Left lung (tissue), 10 donors: Measurements from ENCODE around the gene MARCHF3. TPM values are rescaled to one million over a fixed set of nuclear protein-coding genes. Genes with fewer than 3 reads are reported as not detected.

ENCODE experiments used
- ATAC-seq: fragments of 200-7000 bp; cut with Tn5 transposase; one replicate; pipeline ENCODE4 v1.9.1; 2020; ENCODE audit warnings: moderate library complexity
- DNase-seq, 4 donors: peaks; one replicate each; pipeline ENCODE4 v3.0.0-alpha.2; 2013 to 2020
- H3K27ac ChIP-seq, 2 donors: fragments of 200-600 bp; sonication (generic) in 1 of 2; one replicate each; pipeline versions ENCODE4 v1.5.0 to v1.8.0; 2020 to 2021
- H3K27me3 ChIP-seq, 2 donors: fragments of 200-600 bp; sonication (generic) in 1 of 2; one replicate each; pipeline versions ENCODE4 v1.5.0 to v1.8.0; 2020 to 2021
- H3K36me3 ChIP-seq, 2 donors: fragments of 200-600 bp; sonication (generic) in 1 of 2; one replicate each; pipeline versions ENCODE4 v1.5.0 to v1.8.0; 2020 to 2021
- H3K4me1 ChIP-seq, 2 donors: fragments of 200-600 bp; one replicate each; pipeline ENCODE4 v1.8.0; 2021
- H3K4me3 ChIP-seq, 2 donors: fragments of 200-600 bp; sonication (generic) in 1 of 2; one replicate each; pipeline versions ENCODE4 v1.5.0 to v1.8.0; 2020 to 2021; ENCODE audit warnings: mild to moderate bottlenecking in 1 of 2
- H3K9me3 ChIP-seq, 2 donors: fragments of 200-600 bp; sonication (generic) in 1 of 2; one replicate each; pipeline versions ENCODE4 v1.5.0 to v1.8.0; 2020 to 2021
- intact Hi-C, 2 donors: fragments of 100-400 bp; cut with DNase I; formaldehyde crosslinking; loops; one replicate each; pipeline versions ENCODE4 v1.11.2 to v1.14.2; 2022
- polyA plus RNA-seq, 6 donors: library from polyadenylated mRNA; unstranded; fragments of 120-200 nt; gene quantifications; one replicate each; pipeline ENCODE4 v1.2.1, GENCODE V29; 2013; ENCODE audit not compliant: insufficient read length in 6 of 6
- total RNA-seq, 2 donors: library from RNA; stranded (reverse); fragmentation: NEBNext Ultra II Directional; extraction: Animal tissue kit (Norgen Biotek cat#: 25700); gene quantifications; one replicate each; pipeline ENCODE4 v1.2.1, GENCODE V29; 2021
- TF ChIP-seq, protein P1 (sequence below), 2 donors: fragments of 200-600 bp; sonication (generic) in 1 of 2; IDR thresholded peaks; one replicate each; pipeline versions ENCODE4 v1.5.0 to v1.8.0; 2021; ENCODE audit warnings: antibody characterized with exemption in 2 of 2
- donor health status: DM: no; HTN: yes; CAD: no.
- donor health status: DM: no; HTN: no; CAD: no.

Gene MARCHF3
- total and polyA plus RNA-seq, 8 donors = 3.4 to 8.7 (median 5.5) TPM

DNA sequence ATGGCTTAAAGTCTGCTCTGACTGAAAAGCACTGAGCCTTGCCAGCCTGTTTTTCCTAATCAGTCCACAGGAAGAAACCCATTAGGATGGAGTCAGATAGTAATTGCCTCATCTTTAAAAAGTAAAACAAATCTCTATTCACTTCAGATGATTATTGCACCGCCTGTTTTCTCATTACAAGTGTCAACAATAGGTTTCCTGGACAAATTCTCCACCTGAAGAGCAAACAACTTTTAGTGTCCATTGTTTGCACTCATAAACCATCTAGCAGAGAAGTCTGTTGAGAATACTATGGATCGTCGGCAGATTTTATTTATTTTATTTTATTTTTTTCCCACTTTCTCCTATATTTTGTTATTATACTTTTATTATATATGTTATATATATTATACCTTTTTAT, 22.7 kb upstream of the MARCHF3 start:
- no peaks in the 10 kb centered on the region for H3K36me3 ChIP-seq
- H3K27me3 ChIP-seq = no peaks in the 10 kb centered on the region
- DNase-seq (no peak), ATAC-seq (no peak)
- no peaks in the 10 kb centered on the region for H3K9me3 ChIP-seq
- no peak overlapping the region for H3K4me3 ChIP-seq
- TF ChIP-seq, protein P1, sequence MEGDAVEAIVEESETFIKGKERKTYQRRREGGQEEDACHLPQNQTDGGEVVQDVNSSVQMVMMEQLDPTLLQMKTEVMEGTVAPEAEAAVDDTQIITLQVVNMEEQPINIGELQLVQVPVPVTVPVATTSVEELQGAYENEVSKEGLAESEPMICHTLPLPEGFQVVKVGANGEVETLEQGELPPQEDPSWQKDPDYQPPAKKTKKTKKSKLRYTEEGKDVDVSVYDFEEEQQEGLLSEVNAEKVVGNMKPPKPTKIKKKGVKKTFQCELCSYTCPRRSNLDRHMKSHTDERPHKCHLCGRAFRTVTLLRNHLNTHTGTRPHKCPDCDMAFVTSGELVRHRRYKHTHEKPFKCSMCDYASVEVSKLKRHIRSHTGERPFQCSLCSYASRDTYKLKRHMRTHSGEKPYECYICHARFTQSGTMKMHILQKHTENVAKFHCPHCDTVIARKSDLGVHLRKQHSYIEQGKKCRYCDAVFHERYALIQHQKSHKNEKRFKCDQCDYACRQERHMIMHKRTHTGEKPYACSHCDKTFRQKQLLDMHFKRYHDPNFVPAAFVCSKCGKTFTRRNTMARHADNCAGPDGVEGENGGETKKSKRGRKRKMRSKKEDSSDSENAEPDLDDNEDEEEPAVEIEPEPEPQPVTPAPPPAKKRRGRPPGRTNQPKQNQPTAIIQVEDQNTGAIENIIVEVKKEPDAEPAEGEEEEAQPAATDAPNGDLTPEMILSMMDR (IDR thresholded peaks at IDR 0.05) = no peak
- H3K4me1 ChIP-seq = no peaks in the 10 kb centered on the region
- intact Hi-C loops = no loop called here
- H3K27ac ChIP-seq = no peak overlapping the region

DNA sequence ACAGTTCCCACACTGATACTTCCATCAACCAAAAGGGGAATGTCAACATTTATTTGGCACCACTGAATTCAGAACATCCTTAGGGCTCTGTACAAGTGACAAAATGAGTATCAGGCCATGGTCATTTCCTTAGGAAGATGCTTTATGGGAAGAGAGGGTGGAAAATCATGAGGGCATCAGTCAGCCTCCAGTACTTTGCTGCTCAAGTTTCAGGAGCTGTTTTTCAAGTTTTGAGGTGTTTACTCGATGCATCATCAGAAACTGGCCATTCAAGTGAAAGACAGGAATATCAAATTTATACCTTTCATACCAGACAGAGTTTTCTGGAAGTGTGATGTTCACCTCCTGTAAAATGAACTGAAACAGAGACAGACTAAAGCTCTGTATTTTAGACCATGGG, 21.2 kb upstream of the MARCHF3 start:
- H3K27me3 ChIP-seq = no peaks in the 10 kb centered on the region
- no peak overlapping the region for H3K4me3 ChIP-seq
- no peaks in the 10 kb centered on the region for H3K36me3 ChIP-seq
- H3K27ac ChIP-seq = no peak overlapping the region
- ATAC-seq = no peak
- no peaks in the 10 kb centered on the region for H3K9me3 ChIP-seq
- H3K4me1 ChIP-seq = no peaks in the 10 kb centered on the region
- DNase-seq = no peak
- TF ChIP-seq, protein P1 (IDR thresholded peaks at IDR 0.05) = no peak
- intact Hi-C loops = no loop called here

DNA sequence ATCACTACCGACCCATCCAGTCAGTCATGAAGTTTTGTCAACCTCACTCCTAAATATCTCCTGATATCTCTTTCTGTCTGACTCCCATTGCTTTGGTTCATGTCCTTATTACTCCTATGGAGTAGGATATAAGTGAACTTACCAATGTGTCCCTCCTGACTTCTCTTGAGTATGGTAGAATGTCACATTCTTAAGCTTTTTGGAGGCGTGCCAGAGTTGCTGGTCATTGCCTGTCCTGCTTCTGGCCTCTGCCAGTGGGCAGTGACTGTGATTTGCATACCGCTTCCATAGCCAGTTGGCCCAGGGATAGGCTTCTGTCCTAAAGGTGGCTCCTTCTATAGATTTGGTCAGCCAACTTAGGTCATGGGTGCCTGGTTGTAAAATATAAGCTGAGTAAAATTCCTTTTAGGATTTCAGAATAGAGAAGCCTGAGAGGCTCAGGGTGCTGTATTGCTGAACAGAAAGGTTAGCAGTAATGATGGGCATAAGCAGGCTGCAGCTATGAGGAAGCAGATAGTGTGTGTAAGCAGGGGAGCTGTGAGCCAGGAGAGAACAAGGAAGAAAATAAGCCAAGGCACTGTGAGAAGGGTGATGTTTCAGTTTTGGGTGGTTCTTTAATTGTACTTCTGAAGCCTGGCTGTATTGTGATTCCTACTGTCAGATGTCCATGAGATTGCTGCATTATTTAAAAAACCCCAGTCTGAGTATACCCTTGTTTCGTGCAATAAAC, 16.1 kb upstream of the MARCHF3 start:
- DNase-seq (no peak), ATAC-seq (no peak)
- no peaks in the 10 kb centered on the region for H3K27me3 ChIP-seq
- H3K4me1 ChIP-seq = peaks cover 0 to 2% of the 10 kb centered on the region in 2 donors
- no peak overlapping the region for H3K4me3 ChIP-seq
- TF ChIP-seq, protein P1 (IDR thresholded peaks at IDR 0.05) = no peak
- H3K27ac ChIP-seq = no peak overlapping the region
- intact Hi-C loops = no loop called here
- no peaks in the 10 kb centered on the region for H3K36me3 ChIP-seq
- H3K9me3 ChIP-seq = no peaks in the 10 kb centered on the region

DNA sequence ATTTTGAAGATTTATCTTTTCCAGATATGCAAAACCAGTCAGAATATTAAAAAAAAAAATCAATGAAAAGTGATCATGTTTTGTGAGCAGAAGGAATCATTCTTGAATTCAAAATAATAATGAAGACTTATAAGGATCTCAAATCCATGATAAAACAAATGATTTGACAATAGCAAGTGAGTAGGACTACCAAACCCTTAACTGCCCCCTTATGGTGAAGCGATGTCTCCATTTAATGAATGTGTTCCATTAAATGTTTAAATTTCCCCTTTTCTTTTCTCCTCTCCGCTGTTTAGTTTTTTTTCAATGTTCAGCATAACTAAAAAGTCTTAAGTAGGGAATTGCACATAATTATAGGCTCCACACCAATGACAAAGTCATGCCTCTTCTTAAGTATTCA, 12.2 kb upstream of the MARCHF3 start:
- H3K4me1 ChIP-seq = peaks cover 0 to 8% of the 10 kb centered on the region in 2 donors
- intact Hi-C loops = no loop called here
- no peak for ATAC-seq
- H3K36me3 ChIP-seq = no peaks in the 10 kb centered on the region
- no peak for DNase-seq
- no peak overlapping the region for H3K4me3 ChIP-seq
- TF ChIP-seq, protein P1 (IDR thresholded peaks at IDR 0.05) = no peak
- H3K9me3 ChIP-seq = no peaks in the 10 kb centered on the region
- no peak overlapping the region for H3K27ac ChIP-seq
- H3K27me3 ChIP-seq = no peaks in the 10 kb centered on the region

DNA sequence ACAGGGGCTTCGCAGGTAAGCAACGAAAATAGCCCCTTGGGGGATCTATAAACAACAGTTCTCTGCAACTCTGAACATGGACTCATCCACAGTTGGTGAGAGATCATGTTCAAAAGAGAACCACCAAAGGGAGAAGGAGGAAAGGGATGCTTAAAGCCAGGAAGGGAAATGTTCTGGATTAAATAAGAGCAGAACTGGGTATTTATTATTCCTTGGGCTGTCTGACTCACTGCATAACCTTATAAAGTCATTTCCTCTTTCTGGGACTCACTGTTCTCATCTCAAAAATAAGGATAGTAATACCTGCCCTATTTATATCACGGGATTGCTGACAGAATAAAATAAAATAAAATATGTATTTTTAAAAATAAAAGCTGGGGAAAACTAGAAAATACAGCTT, 11.2 kb upstream of the MARCHF3 start:
- Histone ChIP-seq H3K36me3 (no peaks in the 10 kb centered on the region), H3K4me1 (peaks cover 0 to 8% of the 10 kb centered on the region in 2 donors), H3K27me3 (no peaks in the 10 kb centered on the region), H3K9me3 (no peaks in the 10 kb centered on the region), H3K27ac (peak overlapping the region in 1 of 2 donors; percentile 8), H3K4me3 (no peak overlapping the region)
- ATAC-seq (peak; percentile 51), DNase-seq (no peak)
- intact Hi-C loops = no loop called here
- TF ChIP-seq, protein P1 (IDR thresholded peaks at IDR 0.05) = no peak
